ENCODE measurements around the gene COX6B1.

COX6B1 gene

DNA sequence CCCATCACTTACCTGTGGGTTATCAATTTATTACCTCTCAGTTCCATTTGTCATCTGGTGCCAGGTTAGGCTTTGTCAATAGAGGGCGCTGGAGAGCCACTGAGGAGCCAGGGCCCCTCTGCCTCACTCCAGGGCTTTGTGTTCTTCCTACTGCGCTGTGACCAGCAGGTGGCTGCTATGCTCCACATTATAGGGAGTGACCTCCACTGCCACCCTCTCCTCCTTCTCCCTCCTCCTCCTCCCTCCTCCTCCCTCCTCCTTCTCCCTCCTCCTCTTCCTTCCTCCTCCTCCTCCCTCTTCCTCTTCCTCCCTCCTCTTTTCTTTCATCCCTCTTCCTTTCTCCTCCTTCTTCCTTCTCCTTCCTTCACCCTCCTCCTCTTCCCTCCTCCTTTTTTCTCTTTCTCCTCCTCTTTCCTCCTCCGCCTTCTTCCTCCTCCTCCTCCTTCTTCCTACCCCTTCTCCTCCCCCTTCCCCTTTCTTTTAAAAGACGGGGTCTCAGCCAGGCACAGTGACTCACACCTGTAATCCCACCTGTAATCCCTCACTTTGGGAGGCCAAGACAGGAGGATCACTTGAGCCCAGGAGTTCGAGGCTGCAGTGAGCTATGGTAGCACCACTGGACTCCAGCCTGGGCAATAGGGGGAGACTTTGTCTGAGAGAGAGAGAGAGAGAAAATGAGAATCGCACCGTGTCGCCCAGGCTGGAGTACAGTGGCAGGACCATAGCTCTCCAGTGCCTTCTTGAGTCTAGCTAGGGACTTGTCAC is 45.9 kb downstream of the COX6B1 start (continued):
- TF ChIP-seq ZSCAN16 (tag by site-specific recombination; IDR thresholded peaks at IDR 0.05) (peak; percentile 86), ZNF664 (tag by site-specific recombination; IDR thresholded peaks at IDR 0.05) (no peak), KLF7 (tag by site-specific recombination; IDR thresholded peaks at IDR 0.05; ENCODE audit: borderline replicate concordance) (peak; percentile 81), ZNF549 (tag by site-specific recombination; IDR thresholded peaks at IDR 0.05) (no peak), ZFP41 (tag by site-specific recombination; IDR thresholded peaks at IDR 0.05; ENCODE audit: borderline replicate concordance) (no peak), ZNF785 (tag by site-specific recombination; IDR thresholded peaks at IDR 0.05) (peak; percentile 94), ZNF155 (tag by site-specific recombination; IDR thresholded peaks at IDR 0.05) (0 out of 2 replicates have a peak, but pooled peaks have one; percentile 65), ZNF571 (tag by site-specific recombination; IDR thresholded peaks at IDR 0.05) (no peak), ZBTB8A (tag by site-specific recombination; IDR thresholded peaks at IDR 0.05) (peak; percentile 66), MYNN (tag by site-specific recombination; IDR thresholded peaks at IDR 0.05; ENCODE audit: borderline replicate concordance) (no peak), ZNF19 (tag by site-specific recombination; IDR thresholded peaks at IDR 0.05; ENCODE audit: low read depth) (no peak), ZNF354C (tag by site-specific recombination; IDR thresholded peaks at IDR 0.05; ENCODE audit: borderline replicate concordance, low read depth) (no peak), ZNF654 (tag by site-specific recombination; IDR thresholded peaks at IDR 0.05; ENCODE audit: low read depth) (peak; percentile 100), ZNF600 (tag by site-specific recombination; IDR thresholded peaks at IDR 0.05) (peak; percentile 66; the same call in 1 of the 2 replicates), ZNF174 (tag by site-specific recombination; IDR thresholded peaks at IDR 0.05) (no peak)
- TF ChIP-seq, protein P1, sequence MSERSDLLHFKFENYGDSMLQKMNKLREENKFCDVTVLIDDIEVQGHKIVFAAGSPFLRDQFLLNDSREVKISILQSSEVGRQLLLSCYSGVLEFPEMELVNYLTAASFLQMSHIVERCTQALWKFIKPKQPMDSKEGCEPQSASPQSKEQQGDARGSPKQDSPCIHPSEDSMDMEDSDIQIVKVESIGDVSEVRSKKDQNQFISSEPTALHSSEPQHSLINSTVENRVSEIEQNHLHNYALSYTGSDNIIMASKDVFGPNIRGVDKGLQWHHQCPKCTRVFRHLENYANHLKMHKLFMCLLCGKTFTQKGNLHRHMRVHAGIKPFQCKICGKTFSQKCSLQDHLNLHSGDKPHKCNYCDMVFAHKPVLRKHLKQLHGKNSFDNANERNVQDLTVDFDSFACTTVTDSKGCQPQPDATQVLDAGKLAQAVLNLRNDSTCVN (tag by site-specific recombination; optimal IDR thresholded peaks at IDR 0.05) = peak; percentile 37
- TF ChIP-seq, protein P2, sequence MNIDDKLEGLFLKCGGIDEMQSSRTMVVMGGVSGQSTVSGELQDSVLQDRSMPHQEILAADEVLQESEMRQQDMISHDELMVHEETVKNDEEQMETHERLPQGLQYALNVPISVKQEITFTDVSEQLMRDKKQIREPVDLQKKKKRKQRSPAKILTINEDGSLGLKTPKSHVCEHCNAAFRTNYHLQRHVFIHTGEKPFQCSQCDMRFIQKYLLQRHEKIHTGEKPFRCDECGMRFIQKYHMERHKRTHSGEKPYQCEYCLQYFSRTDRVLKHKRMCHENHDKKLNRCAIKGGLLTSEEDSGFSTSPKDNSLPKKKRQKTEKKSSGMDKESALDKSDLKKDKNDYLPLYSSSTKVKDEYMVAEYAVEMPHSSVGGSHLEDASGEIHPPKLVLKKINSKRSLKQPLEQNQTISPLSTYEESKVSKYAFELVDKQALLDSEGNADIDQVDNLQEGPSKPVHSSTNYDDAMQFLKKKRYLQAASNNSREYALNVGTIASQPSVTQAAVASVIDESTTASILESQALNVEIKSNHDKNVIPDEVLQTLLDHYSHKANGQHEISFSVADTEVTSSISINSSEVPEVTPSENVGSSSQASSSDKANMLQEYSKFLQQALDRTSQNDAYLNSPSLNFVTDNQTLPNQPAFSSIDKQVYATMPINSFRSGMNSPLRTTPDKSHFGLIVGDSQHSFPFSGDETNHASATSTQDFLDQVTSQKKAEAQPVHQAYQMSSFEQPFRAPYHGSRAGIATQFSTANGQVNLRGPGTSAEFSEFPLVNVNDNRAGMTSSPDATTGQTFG (tag by site-specific recombination; IDR thresholded peaks at IDR 0.05; ENCODE audit: borderline replicate concordance) = peak; percentile 99
- TF ChIP-seq, protein P3, sequence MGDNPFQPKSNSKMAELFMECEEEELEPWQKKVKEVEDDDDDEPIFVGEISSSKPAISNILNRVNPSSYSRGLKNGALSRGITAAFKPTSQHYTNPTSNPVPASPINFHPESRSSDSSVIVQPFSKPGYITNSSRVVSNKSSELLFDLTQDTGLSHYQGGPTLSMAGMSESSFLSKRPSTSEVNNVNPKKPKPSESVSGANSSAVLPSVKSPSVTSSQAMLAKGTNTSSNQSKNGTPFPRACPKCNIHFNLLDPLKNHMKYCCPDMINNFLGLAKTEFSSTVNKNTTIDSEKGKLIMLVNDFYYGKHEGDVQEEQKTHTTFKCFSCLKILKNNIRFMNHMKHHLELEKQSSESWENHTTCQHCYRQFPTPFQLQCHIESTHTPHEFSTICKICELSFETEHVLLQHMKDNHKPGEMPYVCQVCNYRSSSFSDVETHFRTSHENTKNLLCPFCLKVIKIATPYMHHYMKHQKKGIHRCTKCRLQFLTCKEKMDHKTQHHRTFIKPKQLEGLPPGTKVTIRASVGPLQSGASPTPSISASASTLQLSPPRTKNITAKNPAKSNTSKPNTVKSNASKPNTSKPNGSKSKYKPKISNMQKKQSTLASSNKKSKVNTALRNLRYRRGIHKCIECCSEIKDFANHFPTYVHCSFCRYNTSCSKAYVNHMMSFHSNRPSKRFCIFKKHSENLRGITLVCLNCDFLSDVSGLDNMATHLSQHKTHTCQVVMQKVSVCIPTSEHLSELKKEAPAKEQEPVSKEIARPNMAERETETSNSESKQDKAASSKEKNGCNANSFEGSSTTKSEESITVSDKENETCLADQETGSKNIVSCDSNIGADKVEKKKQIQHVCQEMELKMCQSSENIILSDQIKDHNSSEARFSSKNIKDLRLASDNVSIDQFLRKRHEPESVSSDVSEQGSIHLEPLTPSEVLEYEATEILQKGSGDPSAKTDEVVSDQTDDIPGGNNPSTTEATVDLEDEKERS (tag by site-specific recombination; IDR thresholded peaks at IDR 0.05) = no peak
- TF ChIP-seq, protein P4, sequence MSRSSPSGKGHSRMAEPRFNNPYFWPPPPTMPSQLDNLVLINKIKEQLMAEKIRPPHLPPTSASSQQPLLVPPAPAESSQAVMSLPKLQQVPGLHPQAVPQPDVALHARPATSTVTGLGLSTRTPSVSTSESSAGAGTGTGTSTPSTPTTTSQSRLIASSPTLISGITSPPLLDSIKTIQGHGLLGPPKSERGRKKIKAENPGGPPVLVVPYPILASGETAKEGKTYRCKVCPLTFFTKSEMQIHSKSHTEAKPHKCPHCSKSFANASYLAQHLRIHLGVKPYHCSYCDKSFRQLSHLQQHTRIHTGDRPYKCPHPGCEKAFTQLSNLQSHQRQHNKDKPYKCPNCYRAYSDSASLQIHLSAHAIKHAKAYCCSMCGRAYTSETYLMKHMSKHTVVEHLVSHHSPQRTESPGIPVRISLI (tag by site-specific recombination; IDR thresholded peaks at IDR 0.05) = no peak
- TF ChIP-seq, protein P5, sequence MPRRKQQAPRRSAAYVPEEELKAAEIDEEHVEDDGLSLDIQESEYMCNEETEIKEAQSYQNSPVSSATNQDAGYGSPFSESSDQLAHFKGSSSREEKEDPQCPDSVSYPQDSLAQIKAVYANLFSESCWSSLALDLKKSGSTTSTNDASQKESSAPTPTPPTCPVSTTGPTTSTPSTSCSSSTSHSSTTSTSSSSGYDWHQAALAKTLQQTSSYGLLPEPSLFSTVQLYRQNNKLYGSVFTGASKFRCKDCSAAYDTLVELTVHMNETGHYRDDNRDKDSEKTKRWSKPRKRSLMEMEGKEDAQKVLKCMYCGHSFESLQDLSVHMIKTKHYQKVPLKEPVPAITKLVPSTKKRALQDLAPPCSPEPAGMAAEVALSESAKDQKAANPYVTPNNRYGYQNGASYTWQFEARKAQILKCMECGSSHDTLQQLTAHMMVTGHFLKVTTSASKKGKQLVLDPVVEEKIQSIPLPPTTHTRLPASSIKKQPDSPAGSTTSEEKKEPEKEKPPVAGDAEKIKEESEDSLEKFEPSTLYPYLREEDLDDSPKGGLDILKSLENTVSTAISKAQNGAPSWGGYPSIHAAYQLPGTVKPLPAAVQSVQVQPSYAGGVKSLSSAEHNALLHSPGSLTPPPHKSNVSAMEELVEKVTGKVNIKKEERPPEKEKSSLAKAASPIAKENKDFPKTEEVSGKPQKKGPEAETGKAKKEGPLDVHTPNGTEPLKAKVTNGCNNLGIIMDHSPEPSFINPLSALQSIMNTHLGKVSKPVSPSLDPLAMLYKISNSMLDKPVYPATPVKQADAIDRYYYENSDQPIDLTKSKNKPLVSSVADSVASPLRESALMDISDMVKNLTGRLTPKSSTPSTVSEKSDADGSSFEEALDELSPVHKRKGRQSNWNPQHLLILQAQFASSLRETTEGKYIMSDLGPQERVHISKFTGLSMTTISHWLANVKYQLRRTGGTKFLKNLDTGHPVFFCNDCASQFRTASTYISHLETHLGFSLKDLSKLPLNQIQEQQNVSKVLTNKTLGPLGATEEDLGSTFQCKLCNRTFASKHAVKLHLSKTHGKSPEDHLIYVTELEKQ (tag by site-specific recombination; IDR thresholded peaks at IDR 0.05; ENCODE audit: borderline replicate concordance) = peak; percentile 35; the same call in 1 of the 2 replicates
- TF ChIP-seq, protein P6, sequence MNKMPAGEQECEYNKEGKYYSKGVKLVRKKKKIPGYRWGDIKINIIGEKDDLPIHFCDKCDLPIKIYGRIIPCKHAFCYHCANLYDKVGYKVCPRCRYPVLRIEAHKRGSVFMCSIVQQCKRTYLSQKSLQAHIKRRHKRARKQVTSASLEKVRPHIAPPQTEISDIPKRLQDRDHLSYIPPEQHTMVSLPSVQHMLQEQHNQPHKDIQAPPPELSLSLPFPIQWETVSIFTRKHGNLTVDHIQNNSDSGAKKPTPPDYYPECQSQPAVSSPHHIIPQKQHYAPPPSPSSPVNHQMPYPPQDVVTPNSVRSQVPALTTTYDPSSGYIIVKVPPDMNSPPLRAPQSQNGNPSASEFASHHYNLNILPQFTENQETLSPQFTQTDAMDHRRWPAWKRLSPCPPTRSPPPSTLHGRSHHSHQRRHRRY (tag by site-specific recombination; IDR thresholded peaks at IDR 0.05) = 0 out of 2 replicates have a peak, but pooled peaks have one; percentile 39
- TF ChIP-seq, protein P7, sequence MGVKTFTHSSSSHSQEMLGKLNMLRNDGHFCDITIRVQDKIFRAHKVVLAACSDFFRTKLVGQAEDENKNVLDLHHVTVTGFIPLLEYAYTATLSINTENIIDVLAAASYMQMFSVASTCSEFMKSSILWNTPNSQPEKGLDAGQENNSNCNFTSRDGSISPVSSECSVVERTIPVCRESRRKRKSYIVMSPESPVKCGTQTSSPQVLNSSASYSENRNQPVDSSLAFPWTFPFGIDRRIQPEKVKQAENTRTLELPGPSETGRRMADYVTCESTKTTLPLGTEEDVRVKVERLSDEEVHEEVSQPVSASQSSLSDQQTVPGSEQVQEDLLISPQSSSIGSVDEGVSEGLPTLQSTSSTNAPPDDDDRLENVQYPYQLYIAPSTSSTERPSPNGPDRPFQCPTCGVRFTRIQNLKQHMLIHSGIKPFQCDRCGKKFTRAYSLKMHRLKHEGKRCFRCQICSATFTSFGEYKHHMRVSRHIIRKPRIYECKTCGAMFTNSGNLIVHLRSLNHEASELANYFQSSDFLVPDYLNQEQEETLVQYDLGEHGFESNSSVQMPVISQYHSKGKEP (tag by site-specific recombination; IDR thresholded peaks at IDR 0.05) = peak; percentile 45; the same call in 1 of the 2 replicates

Data from HEK293 (cell line).